ENCODE data around the gene ZNF93.
"Not testable (repeated sequence)": the region's sequence is repeated elsewhere in the genome, so short reads cannot be mapped to it uniquely, and the experiment has no call there.

Gene ZNF93

GRCh38 chr19:19937403-19937802 lies 36.7 kb downstream of the ZNF93 start:
- DNase-seq: no peak

DNA sequence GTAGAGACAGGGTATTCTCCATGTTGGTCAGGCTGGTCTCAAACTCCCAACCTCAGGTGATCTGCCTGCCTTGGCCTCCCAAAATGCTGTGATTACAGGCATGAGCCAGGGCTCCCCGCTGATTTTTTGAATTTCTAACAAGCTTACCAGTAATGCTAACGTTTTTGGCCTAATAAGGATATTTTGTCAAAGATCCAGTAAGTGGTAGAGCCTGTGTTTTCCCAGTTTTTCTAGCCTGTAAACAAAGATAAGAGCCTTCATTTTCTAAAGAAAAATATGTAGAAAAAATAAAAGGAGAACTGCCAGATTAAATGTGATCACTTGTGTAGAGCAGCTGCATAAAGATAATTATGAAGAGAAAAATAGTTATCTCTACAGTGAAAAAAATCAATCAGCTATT lies 37.7 kb downstream of the ZNF93 start:
- no peak for DNase-seq

GRCh38 chr19:19943848-19944582 lies 43.3 kb downstream of the ZNF93 start:
- no peak for DNase-seq

DNA sequence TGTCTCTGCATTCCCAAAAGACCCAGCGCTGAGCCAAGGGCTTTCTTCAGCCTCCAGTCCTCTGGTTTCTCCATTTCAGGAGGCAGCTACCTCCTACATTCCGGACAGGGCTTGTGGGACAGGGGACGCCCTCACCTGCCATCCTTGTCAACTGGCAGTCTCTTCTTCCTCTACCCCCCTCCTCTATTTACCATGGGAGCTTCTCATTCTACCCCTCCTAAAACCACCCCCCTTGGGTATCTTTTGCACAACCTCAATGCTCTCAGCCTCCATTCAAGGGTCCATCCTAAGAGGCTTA lies 43.8 kb downstream of the ZNF93 start:
- DNase-seq: no peak

GRCh38 chr19:19946226-19946625 lies 45.5 kb downstream of the ZNF93 start:
- DNase-seq: no peak

DNA sequence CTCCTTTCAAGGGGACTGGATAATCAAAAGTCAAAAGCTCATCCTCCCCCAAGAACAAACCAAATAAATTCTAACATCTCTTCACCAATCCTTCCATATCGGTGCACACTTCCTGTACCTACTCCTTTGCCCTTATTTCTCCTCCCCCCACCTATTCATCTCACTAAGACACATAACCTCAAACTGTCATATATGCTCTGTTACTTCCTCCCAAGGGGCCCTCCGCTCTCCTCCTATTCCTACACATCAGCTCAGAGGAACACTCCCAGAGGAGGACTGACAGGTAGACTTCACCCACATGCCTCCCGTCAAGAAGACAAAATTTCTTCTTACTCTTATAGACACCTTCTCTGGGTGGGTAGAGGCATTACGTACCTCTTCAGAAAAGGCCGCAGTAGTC lies 48.1 kb downstream of the ZNF93 start:
- peak in 5 of 56 donors; percentile 0 to 12 (median 6) for DNase-seq

- DNase-seq: no peak
Observed at GRCh38 chr19:19955208-19955607, 54.5 kb downstream of the ZNF93 start.

DNA sequence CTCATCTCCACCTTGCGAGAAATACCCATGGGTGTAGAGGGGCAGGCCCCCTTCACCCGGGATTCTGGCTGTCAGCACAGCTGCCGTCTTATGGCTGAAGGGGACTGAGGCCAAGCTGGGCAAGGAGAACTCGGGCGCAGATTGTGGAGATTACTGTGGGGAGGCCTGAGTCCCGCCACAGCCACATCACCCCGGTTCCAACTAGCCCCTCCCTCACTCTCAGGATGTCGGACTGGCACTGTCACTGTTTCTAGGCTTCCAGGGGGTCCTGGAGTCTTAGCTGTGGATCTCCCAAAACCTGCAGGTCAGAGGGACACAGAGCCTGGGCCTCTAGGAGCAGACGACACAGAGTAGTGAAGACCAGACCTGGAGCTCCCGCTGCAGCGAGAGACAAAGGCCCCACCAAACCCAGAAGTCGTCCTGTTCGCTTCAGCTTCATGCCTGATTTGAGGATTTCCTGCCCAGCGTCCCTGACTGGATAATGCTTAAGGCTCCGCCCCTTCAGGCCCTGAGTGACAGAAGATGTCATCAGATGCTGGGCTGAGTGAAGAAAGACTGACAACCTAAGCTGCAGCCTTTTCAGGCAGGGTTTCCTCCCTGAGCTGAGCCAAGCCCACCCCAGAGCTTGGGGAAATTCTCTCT lies 55.8 kb downstream of the ZNF93 start:
- DNase-seq: peak in 11 of 56 donors; percentile 1 to 14 (median 2)

GRCh38 chr19:19957766-19958165 lies 57.0 kb downstream of the ZNF93 start:
- DNase-seq: not testable (repeated sequence)

DNA sequence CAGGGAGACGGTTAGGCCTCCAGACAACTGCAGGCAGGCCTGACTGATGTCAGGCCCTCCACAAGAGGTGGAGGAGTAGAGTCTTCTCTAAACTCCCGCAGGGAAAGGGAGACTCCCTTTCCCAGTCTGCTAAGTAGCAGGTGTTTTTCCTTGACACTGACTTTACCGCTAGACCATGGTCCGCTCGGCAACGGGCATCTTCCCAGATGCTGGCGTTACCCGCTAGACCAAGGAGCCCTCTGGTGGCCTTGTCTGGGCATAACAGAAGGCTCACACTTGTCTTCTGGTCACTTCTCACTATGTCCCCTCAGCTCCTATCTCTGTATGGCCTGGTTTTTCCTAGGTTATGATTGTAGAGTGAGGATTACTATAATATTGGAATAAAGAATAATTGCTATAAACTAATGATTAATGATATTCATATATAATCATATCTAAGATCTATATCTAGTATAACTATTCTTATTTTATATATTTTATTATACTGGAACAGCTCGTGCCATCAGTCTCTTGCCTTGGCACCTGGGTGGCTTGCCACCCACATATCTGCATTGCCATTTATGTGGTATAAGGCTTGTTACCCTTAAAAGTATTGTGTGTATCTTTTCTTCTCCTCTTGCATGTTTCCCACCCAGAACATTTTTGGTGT lies 58.5 kb downstream of the ZNF93 start:
- DNase-seq: peak in 48 of 56 donors; percentile 5 to 77 (median 33)

- DNase-seq: no peak
Observed at GRCh38 chr19:19964416-19964815, 63.7 kb downstream of the ZNF93 start.

- DNase-seq: not testable (repeated sequence)
Observed at GRCh38 chr19:19966126-19966525, 65.4 kb downstream of the ZNF93 start.

DNA sequence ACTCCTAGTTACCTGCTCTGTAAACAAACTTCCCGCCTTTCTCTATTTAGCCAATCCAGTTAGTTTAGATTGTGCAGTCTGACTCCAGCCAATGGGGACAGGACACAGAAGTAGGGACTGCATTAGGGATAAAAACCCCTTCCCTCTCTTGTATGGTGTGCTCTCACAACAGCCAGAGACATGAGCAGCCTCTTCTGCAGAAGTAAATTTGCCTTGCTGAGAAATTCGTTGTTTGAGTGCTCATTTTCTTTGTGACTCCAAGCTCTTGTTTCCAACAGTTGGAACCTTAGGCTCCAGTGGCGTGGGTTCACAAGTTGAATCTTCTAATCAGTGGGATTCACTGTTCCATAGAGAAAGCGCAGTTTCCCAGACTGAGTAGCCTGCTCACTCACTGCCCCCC lies 66.1 kb downstream of the ZNF93 start:
- no peak for DNase-seq

All from nucleus accumbens (tissue), 56 donors.